Astrocyte (in vitro differentiated cells and primary cell): ENCODE measurements around the gene OSBPL9. TPM values are rescaled to one million over a fixed set of nuclear protein-coding genes. Genes with fewer than 3 reads are reported as not detected.

Experiments
- DNase-seq: peaks from one replicate; pipeline ENCODE4 v3.0.0-alpha.2; 2010; ENCODE audit warnings: low read depth
- FAIRE-seq: peaks from 2 replicates; lab custom pipeline; 2011; peaks lifted over from hg19 to GRCh38; lab: Jason Lieb, UNC
- H2AFZ ChIP-seq: 2 replicates; pipeline ENCODE4 v1.6.0; 2012; ENCODE audit warnings: low read depth, low read length, inconsistent platforms
- H3K27ac ChIP-seq: 2 replicates; pipeline ENCODE4 v1.5.1; 2011; ENCODE audit warnings: low read depth, low read length, inconsistent platforms
- H3K27me3 ChIP-seq: 2 replicates; pipeline ENCODE4 v1.6.0; 2011; ENCODE audit warnings: low read length, inconsistent platforms; ENCODE audit not compliant: insufficient read depth
- H3K36me3 ChIP-seq: 2 replicates; pipeline ENCODE4 v1.5.1; 2011; ENCODE audit warnings: low read length, inconsistent platforms; ENCODE audit not compliant: insufficient read depth
- H3K4me1 ChIP-seq: 2 replicates; pipeline ENCODE4 v1.5.1; 2011; ENCODE audit warnings: low read length, inconsistent platforms; ENCODE audit not compliant: insufficient read depth
- H3K4me2 ChIP-seq: 2 replicates; pipeline ENCODE4 v1.6.0; 2012; ENCODE audit warnings: low read length, inconsistent platforms
- H3K4me3 ChIP-seq: 2 replicates; pipeline ENCODE4 v1.5.1; 2011; ENCODE audit warnings: low read depth, mild to moderate bottlenecking, low read length, inconsistent platforms; ENCODE audit not compliant: insufficient read depth
- H3K79me2 ChIP-seq: 2 replicates; pipeline ENCODE4 v1.6.0; 2012; ENCODE audit warnings: mild to moderate bottlenecking, low read length, inconsistent platforms; ENCODE audit not compliant: insufficient read depth
- H3K9ac ChIP-seq: 2 replicates; pipeline ENCODE4 v1.6.0; 2012; ENCODE audit warnings: mild to moderate bottlenecking, low read length, inconsistent platforms
- H3K9me3 ChIP-seq: 2 replicates; pipeline ENCODE4 v1.5.1; 2012; ENCODE audit warnings: low read depth, mild to moderate bottlenecking, low read length, inconsistent platforms; ENCODE audit not compliant: insufficient read depth
- H4K20me1 ChIP-seq: 2 replicates; pipeline ENCODE4 v1.6.0; 2012; ENCODE audit warnings: low read length, inconsistent platforms; ENCODE audit not compliant: insufficient read depth
- H3K27ac Mint-ChIP-seq: one replicate; pipeline ENCODE4 v1.8.0; 2021; ENCODE audit warnings: mild to moderate bottlenecking, mixed read lengths; ENCODE audit not compliant: unreplicated experiment
- H3K27me3 Mint-ChIP-seq: one replicate; pipeline ENCODE4 v1.8.0; 2021; ENCODE audit warnings: low read depth, mixed read lengths; ENCODE audit not compliant: unreplicated experiment
- H3K36me3 Mint-ChIP-seq: one replicate; pipeline ENCODE4 v1.8.0; 2021; ENCODE audit warnings: low read depth, mixed read lengths; ENCODE audit not compliant: unreplicated experiment
- H3K4me1 Mint-ChIP-seq: one replicate; pipeline ENCODE4 v1.8.0; 2021; ENCODE audit warnings: low read depth, mixed read lengths; ENCODE audit not compliant: unreplicated experiment
- H3K4me3 Mint-ChIP-seq: one replicate; pipeline ENCODE4 v1.8.0; 2021; ENCODE audit warnings: mild to moderate bottlenecking, moderate library complexity, mixed read lengths; ENCODE audit not compliant: unreplicated experiment
- H3K9me3 Mint-ChIP-seq: one replicate; pipeline ENCODE4 v1.8.0; 2021; ENCODE audit warnings: mild to moderate bottlenecking, mixed read lengths; ENCODE audit not compliant: unreplicated experiment
- CTCF ChIP-seq: IDR thresholded peaks from 2 replicates; pipeline ENCODE4 v1.5.1; 2011; ENCODE audit warnings: low read depth, mild to moderate bottlenecking, inconsistent platforms, low read length, moderate library complexity; ENCODE audit not compliant: insufficient read depth
- EZH2 ChIP-seq: IDR thresholded peaks from 2 replicates; pipeline ENCODE4 v1.6.1; 2012; ENCODE audit warnings: mild to moderate bottlenecking, low read length, inconsistent platforms; ENCODE audit not compliant: insufficient read depth
- total RNA-seq: library from RNA; stranded (reverse); gene quantifications from 2 replicates; pipeline ENCODE4 v1.2.1, GENCODE V29; 2021

The OSBPL9 gene
- total RNA-seq, 1 donor from 2014 or later = 117 TPM

DNA sequence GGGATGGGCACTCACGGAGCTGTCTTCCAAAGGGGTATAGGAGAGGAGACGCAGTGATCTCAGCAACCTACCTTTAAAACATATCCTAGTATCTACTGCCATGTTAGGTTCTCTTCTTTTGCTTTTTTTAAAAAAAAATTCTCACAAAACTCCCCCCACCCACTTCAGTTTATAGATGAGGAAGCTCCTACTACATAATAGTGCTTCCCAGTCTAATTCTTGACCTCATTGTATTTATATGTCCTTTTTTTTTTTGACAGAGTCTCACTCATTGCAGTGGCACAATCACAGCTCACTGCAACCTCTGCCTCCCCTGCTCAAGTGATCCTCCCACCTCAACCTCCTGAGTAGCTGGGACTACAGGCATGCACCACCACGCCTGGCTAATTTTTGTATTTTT lies 99.9 kb downstream of the OSBPL9 start:
- H3K4me1 ChIP-seq = no peaks in the 10 kb centered on the region
- no peaks in the 10 kb centered on the region for H4K20me1 ChIP-seq
- peaks cover 4% of the 10 kb centered on the region for H3K9me3 Mint-ChIP-seq
- H3K9ac ChIP-seq = no peak overlapping the region
- H3K27ac ChIP-seq = no peak overlapping the region
- H3K36me3 ChIP-seq = no peaks in the 10 kb centered on the region
- no peaks in the 10 kb centered on the region for H3K27me3 ChIP-seq
- no peaks in the 10 kb centered on the region for H3K9me3 ChIP-seq
- H3K27me3 Mint-ChIP-seq = no peaks in the 10 kb centered on the region
- no peaks in the 10 kb centered on the region for H3K4me1 Mint-ChIP-seq
- no peak overlapping the region for H3K27ac Mint-ChIP-seq
- no peak overlapping the region for H2AFZ ChIP-seq
- TF ChIP-seq CTCF (no peak), EZH2 (no peak)
- H3K4me3 Mint-ChIP-seq = no peak overlapping the region
- DNase-seq = no peak
- no peak overlapping the region for H3K4me2 ChIP-seq
- H3K79me2 ChIP-seq = peaks cover 2% of the 10 kb centered on the region
- H3K36me3 Mint-ChIP-seq = peaks cover 10% of the 10 kb centered on the region
- FAIRE-seq = no peak
- no peak overlapping the region for H3K4me3 ChIP-seq

DNA sequence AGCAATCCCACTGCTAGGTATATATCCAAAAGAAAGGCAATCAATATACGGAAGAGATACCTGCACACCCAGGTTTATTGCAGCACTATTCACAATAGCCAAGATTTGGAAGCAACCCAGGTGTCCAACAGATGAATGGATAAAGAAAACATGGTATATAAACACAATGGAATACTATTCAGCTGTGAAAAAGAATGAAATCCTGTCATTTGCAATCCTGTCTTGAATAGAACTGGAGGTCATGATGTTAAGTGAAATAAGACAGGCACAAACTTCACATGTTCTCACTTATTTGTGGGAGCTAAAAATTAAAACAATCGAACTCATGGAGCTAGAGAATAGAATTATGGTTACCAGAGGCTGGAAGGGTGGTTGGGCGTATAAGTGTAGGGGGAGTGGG lies 101.0 kb downstream of the OSBPL9 start:
- Histone ChIP-seq H3K9me3 (no peaks in the 10 kb centered on the region), H3K27ac (no peak overlapping the region), H3K4me1 (no peaks in the 10 kb centered on the region), H4K20me1 (no peaks in the 10 kb centered on the region), H3K36me3 (no peaks in the 10 kb centered on the region), H3K27me3 (no peaks in the 10 kb centered on the region), H2AFZ (no peak overlapping the region), H3K4me2 (no peak overlapping the region), H3K9ac (no peak overlapping the region), H3K4me3 (no peak overlapping the region), H3K79me2 (peaks cover 3% of the 10 kb centered on the region)
- H3K27me3 Mint-ChIP-seq = no peaks in the 10 kb centered on the region
- peaks cover 2% of the 10 kb centered on the region for H3K9me3 Mint-ChIP-seq
- FAIRE-seq (no peak), DNase-seq (no peak)
- peaks cover 8% of the 10 kb centered on the region for H3K36me3 Mint-ChIP-seq
- no peak overlapping the region for H3K4me3 Mint-ChIP-seq
- TF ChIP-seq EZH2 (no peak), CTCF (no peak)
- no peaks in the 10 kb centered on the region for H3K4me1 Mint-ChIP-seq
- no peak overlapping the region for H3K27ac Mint-ChIP-seq

DNA sequence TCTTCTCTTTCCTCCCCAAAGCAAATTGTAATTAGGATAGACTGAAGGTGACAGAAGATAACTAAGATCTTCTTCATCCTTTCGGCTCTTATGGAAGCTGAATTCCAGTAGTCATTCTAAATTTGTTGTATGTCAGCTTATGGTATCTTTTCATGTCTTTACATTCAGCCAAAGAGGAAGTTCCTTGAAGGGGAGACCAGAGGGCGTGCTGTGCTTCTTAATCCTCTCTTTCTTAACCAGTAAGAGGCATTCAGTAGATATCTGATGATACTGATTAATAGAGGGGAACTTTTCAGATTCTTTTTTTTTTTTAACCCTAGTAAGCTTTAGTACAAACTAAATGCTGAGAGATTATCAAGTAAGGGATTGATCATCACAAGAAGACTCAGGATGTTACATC lies 102.3 kb downstream of the OSBPL9 start:
- no peak for TF ChIP-seq EZH2
- TF ChIP-seq CTCF = no peak
- Histone ChIP-seq H3K79me2 (peaks cover 8% of the 10 kb centered on the region), H4K20me1 (no peaks in the 10 kb centered on the region), H3K4me2 (no peak overlapping the region), H3K36me3 (no peaks in the 10 kb centered on the region), H3K4me1 (no peaks in the 10 kb centered on the region), H3K27ac (no peak overlapping the region), H3K9ac (no peak overlapping the region), H3K4me3 (no peak overlapping the region), H3K9me3 (no peaks in the 10 kb centered on the region), H2AFZ (no peak overlapping the region), H3K27me3 (no peaks in the 10 kb centered on the region)
- FAIRE-seq (no peak), DNase-seq (no peak)
- Mint-ChIP-seq H3K36me3 (peaks cover 8% of the 10 kb centered on the region), H3K9me3 (peaks cover 2% of the 10 kb centered on the region), H3K27me3 (no peaks in the 10 kb centered on the region), H3K27ac (no peak overlapping the region), H3K4me3 (no peak overlapping the region), H3K4me1 (no peaks in the 10 kb centered on the region)
